ENCODE results near the gene ROBO1. TPM values are rescaled to one million over a fixed set of nuclear protein-coding genes. Genes with fewer than 3 reads are reported as not detected.

ROBO1 gene
- total RNA-seq, 1 donor from 2014 or later = 20.8 TPM

DNA sequence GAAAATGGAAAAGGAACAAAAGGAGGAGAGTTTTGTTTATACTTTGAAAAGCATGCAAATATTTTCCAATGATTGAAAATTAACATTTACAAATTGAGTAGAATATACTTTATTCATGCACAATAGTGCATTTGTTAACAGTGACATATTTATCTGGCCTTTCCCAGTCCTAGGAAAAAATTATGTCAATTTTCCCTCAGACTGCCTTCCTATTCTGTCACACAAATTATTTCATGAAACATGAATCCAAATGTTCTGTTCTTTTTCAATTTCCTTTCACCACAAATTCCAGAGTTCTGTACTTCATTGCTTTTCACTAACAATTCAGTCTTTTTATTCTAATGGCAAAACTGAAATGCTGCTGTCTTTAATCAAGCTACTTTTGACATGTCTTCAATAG, 945.1 kb downstream of the ROBO1 start:
- H3K4me3 ChIP-seq (ENCODE audit: low read depth, low read length) = no peak overlapping the region

DNA sequence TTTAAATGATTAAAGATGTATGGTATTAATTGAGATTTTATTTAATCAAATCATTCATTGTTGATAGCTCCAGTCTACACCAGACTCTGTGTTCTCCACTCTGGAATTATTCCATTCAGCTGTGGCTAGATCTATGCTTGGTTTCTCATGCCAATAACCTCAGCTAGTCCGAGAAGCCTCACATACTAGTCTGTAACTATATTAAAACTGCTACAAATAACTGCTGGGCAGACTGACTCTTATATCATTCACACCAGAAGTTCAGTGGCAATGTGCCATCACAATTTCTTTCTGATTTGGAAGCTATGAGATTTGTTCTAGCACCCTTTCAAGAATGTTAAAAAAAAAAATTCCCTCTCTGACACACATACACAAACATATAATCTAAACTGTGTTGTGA, 947.3 kb downstream of the ROBO1 start:
- TF ChIP-seq, protein P1, sequence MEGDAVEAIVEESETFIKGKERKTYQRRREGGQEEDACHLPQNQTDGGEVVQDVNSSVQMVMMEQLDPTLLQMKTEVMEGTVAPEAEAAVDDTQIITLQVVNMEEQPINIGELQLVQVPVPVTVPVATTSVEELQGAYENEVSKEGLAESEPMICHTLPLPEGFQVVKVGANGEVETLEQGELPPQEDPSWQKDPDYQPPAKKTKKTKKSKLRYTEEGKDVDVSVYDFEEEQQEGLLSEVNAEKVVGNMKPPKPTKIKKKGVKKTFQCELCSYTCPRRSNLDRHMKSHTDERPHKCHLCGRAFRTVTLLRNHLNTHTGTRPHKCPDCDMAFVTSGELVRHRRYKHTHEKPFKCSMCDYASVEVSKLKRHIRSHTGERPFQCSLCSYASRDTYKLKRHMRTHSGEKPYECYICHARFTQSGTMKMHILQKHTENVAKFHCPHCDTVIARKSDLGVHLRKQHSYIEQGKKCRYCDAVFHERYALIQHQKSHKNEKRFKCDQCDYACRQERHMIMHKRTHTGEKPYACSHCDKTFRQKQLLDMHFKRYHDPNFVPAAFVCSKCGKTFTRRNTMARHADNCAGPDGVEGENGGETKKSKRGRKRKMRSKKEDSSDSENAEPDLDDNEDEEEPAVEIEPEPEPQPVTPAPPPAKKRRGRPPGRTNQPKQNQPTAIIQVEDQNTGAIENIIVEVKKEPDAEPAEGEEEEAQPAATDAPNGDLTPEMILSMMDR (IDR thresholded peaks at IDR 0.05; ENCODE audit: insufficient read depth, low read length, severe bottlenecking) = no peak
- DNase-seq (ENCODE audit: low read depth) = no peak
- Histone ChIP-seq H3K27me3 (ENCODE audit: control insufficient read depth, insufficient read depth, low read length) (no peaks in the 10 kb centered on the region), H3K36me3 (ENCODE audit: control insufficient read depth, insufficient read depth, low read length) (no peaks in the 10 kb centered on the region), H3K4me3 (ENCODE audit: low read depth, low read length) (no peak overlapping the region)
- no peak for FAIRE-seq

More for the DNA sequence above, 945.1 kb downstream of the ROBO1 start:
- TF ChIP-seq, protein P1 (IDR thresholded peaks at IDR 0.05; ENCODE audit: insufficient read depth, low read length, severe bottlenecking) = no peak
- no peak for FAIRE-seq
- no peak for DNase-seq (ENCODE audit: low read depth)
- Histone ChIP-seq H3K27me3 (ENCODE audit: control insufficient read depth, insufficient read depth, low read length) (no peaks in the 10 kb centered on the region), H3K36me3 (ENCODE audit: control insufficient read depth, insufficient read depth, low read length) (no peaks in the 10 kb centered on the region)

DNA sequence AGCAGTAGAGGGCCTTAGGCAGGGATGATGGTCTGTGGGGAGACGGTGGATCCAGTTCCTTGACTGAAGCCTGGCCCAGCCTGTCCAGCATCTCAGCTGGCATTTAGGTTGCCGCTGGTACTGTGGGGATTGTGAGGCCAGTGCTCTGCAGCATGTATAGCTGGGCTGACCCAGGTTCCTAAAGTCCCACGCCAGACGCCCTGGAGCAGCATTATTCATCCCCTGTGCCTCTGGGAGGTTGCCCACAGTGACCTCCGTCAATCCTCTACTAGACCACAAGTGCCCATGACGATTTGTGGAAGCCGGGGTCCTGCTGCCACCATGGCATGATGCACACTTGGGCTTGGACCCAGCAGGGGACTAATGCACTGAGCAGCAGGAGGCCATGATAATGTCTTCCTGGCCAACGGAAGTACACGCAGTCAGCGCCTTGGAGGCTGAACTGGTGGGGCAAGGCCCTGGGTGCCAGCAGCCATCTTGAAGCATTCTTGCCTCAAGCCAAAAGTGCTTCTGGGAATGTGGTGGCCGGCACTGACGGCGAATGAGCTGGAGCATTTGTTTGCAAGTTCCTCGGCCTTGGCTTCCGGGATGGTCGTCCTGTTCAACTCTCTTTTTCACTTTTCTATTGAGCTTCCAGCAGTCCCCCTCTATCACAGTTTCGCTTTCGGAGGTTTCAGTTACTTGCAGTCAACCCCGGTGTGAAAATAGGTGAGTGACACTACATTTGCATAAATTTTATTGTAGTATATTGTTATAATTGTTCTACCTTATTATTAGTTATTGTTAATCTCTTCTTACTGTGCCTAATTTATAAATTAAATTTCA, 949.4 kb downstream of the ROBO1 start:
- Histone ChIP-seq H3K36me3 (ENCODE audit: control insufficient read depth, insufficient read depth, low read length) (no peaks in the 10 kb centered on the region), H3K27me3 (ENCODE audit: control insufficient read depth, insufficient read depth, low read length) (no peaks in the 10 kb centered on the region), H3K4me3 (ENCODE audit: low read depth, low read length) (no peak overlapping the region)
- DNase-seq (ENCODE audit: low read depth) (no peak), FAIRE-seq (peak; percentile 73)
- TF ChIP-seq, protein P1 (IDR thresholded peaks at IDR 0.05; ENCODE audit: insufficient read depth, low read length, severe bottlenecking) = no peak

DNA sequence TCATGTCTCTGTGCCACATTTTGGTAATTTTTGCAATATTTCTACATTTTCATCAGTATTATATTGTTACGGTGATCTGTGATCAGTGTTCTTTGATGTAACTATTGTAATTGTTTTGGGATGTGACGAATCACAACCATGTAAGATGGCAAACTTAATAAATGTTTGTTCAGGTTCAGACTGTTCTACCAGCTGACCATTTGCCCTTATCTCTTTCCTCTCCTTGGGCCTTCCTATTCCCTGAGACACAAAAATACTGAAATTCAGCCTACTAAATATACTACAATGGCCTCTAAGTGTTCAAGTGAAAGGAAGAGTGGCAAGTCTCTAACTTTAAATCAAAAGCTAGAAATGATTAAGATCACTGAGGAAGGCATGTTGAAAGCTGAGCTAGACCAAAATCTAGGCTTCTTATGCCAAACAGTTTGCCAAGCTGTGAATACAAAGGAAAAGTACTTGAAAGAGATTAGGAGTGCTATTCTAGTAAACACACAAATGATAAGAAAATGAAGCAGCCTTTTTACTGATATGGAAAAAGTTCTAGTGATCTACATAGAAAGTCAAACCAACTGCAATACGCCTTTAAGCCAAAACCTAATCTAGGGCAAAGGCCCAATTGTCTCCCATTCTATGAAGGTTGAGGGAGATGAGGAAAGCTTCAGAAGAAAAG, 952.8 kb downstream of the ROBO1 start:
- Histone ChIP-seq H3K4me3 (ENCODE audit: low read depth, low read length) (no peak overlapping the region), H3K36me3 (ENCODE audit: control insufficient read depth, insufficient read depth, low read length) (no peaks in the 10 kb centered on the region), H3K27me3 (ENCODE audit: control insufficient read depth, insufficient read depth, low read length) (no peaks in the 10 kb centered on the region)
- FAIRE-seq (no peak), DNase-seq (ENCODE audit: low read depth) (no peak)
- TF ChIP-seq, protein P1 (IDR thresholded peaks at IDR 0.05; ENCODE audit: insufficient read depth, low read length, severe bottlenecking) = no peak

DNA sequence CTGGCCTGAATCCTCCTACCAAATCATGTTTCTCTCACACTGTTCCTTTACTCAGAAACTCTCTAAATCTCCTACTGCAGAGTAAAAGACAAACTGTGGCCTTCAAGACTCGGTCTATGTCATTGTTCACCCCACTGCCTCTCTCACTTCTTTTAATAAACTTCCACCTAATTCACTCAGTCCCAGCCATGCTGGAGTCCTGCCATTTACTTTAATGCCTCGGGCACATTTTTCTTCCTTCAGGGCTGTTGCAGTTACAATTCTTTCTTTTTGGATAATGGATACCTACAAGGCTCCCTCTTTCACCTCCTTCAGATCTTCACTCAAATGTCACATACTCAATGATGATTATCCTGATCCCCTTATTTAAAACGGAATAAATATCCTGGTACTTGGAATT, 955.6 kb downstream of the ROBO1 start:
- TF ChIP-seq, protein P1 (IDR thresholded peaks at IDR 0.05; ENCODE audit: insufficient read depth, low read length, severe bottlenecking) = no peak
- Histone ChIP-seq H3K36me3 (ENCODE audit: control insufficient read depth, insufficient read depth, low read length) (no peaks in the 10 kb centered on the region), H3K27me3 (ENCODE audit: control insufficient read depth, insufficient read depth, low read length) (no peaks in the 10 kb centered on the region), H3K4me3 (ENCODE audit: low read depth, low read length) (no peak overlapping the region)
- no peak for DNase-seq (ENCODE audit: low read depth)
- FAIRE-seq = no peak

All from bronchial epithelial cell (primary cell).